ENCODE data around the gene LIMD2.

DNA sequence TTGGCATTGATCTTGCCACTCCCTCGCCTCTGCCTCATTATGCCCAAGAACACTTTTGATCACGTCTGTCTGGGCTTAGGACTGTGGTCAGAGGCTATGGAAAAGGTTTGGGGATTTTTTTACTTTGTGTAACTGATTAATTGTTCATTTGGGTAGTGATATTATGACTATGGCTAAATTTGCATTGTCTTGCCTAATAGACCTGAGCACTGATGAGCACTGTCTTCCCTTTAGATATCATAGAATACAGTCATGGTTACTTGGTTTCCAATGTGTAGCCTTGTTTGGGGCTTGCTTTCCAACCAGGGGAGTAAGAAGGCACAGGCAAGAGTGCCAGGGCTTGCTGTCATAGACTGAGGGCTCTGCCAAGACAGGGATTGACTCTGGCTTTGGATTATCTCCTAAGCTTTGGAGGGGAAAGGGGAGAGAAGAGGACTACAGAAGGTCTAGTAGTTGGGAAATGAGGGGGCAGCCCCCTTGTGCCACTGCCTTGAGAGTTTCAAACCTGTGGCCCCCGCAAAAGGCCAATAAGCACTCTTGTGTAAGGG is 13.7 kb downstream of the LIMD2 start:
- TF ChIP-seq, protein P1, sequence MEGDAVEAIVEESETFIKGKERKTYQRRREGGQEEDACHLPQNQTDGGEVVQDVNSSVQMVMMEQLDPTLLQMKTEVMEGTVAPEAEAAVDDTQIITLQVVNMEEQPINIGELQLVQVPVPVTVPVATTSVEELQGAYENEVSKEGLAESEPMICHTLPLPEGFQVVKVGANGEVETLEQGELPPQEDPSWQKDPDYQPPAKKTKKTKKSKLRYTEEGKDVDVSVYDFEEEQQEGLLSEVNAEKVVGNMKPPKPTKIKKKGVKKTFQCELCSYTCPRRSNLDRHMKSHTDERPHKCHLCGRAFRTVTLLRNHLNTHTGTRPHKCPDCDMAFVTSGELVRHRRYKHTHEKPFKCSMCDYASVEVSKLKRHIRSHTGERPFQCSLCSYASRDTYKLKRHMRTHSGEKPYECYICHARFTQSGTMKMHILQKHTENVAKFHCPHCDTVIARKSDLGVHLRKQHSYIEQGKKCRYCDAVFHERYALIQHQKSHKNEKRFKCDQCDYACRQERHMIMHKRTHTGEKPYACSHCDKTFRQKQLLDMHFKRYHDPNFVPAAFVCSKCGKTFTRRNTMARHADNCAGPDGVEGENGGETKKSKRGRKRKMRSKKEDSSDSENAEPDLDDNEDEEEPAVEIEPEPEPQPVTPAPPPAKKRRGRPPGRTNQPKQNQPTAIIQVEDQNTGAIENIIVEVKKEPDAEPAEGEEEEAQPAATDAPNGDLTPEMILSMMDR (conservative IDR thresholded peaks at IDR 0.05 in 1 of 2, IDR thresholded peaks at IDR 0.05 in 1 of 2; ENCODE audit: low read depth in 1 of 2, low read length in 2 of 2) = no peak
- TF ChIP-seq EZH2 (IDR thresholded peaks at IDR 0.05; ENCODE audit: low read length, missing control alignments) = no peak

Measured in fibroblast of lung (primary cell).